Skeletal muscle cell (primary cell): ENCODE results near the gene WNT7B.

Source experiments
- DNase-seq: peaks from one replicate; pipeline ENCODE4 v3.0.0-alpha.2; 2010; ENCODE audit warnings: low read depth
- H3K4me3 ChIP-seq: 2 replicates; pipeline ENCODE4 v1.5.1; 2011; ENCODE audit warnings: low read depth, mild to moderate bottlenecking, control low read depth, low read length, moderate library complexity

WNT7B gene

DNA sequence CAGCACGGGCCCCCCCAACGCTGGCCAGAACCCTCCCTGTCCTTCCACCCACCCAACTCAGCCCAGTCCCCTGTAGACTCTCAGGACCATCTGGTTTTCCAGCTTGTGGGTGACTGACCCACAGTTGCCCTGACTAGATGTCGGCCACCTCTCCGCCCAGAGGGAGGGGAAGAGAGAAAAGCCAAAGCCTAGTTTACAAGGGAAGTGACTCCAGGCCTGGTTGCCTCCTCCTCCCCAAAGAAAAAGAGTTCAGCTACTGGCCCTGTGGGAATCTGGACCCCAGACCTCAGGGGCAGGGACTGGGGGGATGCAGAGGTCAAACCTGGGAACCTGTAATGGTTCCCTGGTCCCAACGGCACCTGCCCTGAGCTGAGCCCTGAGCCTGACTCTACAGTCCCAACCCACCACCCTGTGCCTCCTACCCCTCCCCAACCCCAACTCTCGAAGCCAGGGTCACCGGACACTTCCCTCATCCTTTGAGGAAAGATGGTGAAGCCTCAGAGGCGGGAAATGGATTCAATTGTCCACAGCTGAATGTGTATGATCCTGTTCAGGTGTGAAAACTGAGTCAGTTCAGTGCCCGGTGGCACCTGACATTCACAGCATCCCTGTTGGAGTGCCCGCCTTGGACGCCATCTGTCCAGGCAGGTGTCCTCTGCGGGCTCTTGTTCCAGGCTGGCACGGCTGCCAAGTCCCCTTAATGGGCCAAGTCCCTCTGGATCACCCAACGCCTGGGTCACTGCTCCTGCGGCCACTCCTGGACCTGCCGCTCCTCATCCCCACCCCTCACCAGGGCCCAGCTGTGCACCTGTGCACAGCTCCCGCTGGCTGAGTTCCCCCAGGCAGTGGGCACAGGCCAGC lies 21.0 kb upstream of the WNT7B start:
- no peak overlapping the region for H3K4me3 ChIP-seq
- no peak for DNase-seq

- H3K4me3 ChIP-seq, result no peak overlapping the region
- peak; percentile 91 for DNase-seq
These were observed 20.3 kb upstream of the WNT7B start for GRCh38 chr22:45997077-45997776.

DNA sequence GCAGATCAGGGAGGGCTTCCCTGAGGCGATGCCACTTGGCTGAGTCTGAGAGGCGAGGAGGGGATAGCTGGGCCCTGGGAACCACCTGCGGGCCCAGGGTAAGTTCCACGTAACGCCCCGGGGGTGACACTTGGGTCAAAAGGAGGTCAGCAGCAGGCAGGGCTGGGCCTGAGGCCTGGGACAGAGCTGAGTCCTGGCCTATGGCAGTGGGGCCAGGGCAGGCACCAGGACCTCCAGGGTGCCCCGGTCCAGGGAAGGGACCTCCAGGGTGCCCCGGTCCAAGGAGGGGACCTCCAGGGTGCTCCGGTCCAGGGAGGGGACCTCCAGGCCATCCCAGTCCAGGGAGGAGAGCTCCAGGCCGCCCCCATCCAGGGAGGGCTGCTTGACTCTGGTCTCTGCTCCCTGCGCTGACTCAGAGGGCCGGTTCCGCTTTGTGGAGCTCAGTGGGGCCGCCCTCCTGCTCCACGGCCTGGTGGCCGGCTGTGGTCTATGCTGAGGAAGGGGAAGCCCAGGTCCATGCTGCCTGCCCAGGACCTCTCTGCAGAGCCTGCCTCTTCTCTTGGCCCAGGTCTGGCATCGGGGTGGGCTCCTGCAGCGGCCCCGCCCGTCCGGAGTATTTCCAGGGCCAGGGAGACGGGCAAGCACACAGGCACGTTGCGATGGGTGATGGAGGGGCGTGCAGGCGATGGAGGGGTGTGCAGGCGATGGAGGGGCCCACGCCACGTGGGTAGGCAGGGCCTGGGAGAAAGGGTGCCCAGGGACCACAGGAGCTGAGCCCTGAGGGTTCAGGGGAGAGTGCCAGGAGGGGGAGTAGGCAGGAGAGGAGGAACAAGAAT lies 19.5 kb upstream of the WNT7B start:
- no peak overlapping the region for H3K4me3 ChIP-seq
- no peak for DNase-seq

DNA sequence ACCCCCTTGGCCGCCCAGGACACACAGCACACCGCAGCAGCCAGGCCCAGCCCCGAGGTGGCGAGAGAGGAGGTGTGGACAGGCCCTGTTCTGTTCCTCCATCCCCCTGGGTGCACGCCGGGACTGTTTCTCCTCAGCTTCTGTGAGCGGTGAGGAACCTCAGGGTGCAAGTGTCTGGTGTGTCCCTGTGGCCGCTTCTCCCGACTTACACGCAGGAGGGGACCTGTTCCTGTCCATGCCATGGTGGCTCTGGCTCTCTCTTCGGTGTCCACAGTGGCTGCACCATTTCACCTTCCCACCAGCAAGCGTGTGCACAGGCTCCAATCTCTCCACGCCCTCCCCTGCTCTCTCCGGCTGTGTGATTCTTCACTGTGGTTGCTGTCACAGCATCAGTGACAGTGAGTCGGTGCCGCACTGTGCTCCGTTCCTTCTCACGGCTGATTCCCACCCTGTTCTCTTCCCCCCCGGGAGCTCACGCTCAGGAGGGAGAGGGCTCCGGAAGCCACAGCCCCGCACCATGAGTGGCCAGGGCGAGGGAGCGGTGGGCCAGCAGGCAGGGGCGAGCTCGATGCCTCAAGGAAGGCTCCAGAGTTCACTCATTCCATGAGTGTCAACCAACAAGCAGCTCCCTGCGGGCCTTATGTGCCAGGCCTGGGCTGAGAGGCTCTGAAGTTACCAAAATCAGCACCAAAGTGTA lies 18.6 kb upstream of the WNT7B start:
- DNase-seq, result no peak
- H3K4me3 ChIP-seq, result no peak overlapping the region

DNA sequence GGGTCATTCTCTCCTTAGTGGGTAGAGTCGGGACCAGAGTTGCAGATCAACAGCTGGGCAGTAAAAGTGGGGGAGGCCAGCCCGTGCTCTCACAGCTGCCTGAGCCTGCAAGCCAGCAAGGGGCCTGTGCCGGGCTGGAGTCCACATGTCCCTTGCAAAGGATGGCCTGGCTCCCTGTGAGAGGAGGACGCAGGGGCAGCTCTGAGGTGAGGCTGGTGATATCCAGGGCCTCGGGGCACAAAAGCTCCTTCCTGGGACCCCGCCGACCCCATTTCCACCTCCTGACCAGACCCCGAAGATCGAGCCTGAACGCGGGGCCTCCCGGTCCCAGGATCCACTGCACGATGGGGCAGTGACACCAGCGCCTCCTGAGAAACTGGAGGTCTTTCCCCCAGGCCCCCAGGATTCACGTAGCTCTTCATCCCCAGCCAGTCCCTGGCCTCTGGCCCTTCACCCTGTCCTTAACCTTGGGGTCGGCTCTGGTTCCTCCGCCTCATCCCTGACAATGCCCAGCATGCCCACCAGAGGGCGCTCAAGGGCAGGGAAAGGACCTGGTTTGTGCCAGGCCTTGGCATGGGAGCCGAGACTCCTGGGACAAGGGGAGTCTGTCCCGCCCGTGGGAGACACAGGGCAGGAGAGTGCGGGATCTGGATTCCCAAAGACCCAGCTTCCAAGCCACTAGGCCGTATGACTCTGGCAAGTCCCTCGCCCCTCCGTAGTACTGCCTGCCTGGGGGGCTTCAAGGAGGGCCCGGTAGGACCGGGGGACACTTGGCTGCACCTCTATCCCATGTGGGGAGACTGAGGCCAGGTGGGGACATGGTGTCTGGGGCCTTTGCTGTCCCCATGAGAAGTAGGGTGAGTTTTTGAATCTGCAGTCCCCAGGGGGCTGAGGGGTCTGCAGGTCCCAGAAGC lies 17.8 kb upstream of the WNT7B start:
- H3K4me3 ChIP-seq, result no peak overlapping the region
- DNase-seq, result no peak

DNA sequence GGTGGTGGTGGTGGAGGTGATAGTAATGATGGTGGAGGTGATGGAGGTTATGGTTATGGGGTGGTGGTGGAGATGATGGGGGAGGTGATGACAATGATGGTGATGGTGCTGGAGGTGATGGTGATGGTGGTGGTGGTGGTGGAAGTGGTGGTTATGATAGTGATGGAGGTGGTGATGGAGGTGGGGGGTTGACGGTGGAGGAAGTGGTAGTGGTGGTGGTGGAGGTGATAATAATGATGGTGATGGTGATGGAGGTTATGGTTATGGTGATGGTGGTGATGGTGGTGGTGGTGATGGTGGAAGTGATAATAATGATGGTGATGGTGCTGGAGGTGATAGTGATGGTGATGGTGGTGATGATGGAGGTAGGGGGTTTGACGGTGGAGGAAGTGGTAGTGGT lies 16.9 kb upstream of the WNT7B start:
- H3K4me3 ChIP-seq, result no peak overlapping the region
- no peak for DNase-seq

- no peak for DNase-seq
- H3K4me3 ChIP-seq, result no peak overlapping the region
These were observed 16.3 kb upstream of the WNT7B start for GRCh38 chr22:45993143-45993692.

GRCh38 chr22:45992737-45993136 lies 15.8 kb upstream of the WNT7B start:
- DNase-seq, result no peak
- no peak overlapping the region for H3K4me3 ChIP-seq

DNA sequence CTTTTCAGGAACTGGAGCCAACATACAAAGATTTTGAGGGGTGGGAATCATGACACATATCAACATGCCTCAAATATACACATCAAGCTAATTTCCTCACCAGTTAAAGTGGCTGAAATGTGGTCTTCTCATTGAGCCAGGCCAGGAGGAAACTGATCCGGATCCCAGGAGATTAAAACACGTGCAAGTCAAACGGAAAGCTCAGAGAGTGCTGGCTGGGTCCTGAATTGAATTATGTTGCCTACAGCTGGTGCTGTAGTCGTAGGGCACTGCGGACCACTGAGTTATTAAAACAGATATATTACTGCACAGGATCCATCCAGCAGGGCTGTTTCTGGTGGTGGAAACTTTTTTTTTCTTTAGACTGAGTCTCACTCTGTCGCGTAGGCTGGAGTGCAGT lies 14.1 kb upstream of the WNT7B start:
- no peak for DNase-seq
- no peak overlapping the region for H3K4me3 ChIP-seq

DNA sequence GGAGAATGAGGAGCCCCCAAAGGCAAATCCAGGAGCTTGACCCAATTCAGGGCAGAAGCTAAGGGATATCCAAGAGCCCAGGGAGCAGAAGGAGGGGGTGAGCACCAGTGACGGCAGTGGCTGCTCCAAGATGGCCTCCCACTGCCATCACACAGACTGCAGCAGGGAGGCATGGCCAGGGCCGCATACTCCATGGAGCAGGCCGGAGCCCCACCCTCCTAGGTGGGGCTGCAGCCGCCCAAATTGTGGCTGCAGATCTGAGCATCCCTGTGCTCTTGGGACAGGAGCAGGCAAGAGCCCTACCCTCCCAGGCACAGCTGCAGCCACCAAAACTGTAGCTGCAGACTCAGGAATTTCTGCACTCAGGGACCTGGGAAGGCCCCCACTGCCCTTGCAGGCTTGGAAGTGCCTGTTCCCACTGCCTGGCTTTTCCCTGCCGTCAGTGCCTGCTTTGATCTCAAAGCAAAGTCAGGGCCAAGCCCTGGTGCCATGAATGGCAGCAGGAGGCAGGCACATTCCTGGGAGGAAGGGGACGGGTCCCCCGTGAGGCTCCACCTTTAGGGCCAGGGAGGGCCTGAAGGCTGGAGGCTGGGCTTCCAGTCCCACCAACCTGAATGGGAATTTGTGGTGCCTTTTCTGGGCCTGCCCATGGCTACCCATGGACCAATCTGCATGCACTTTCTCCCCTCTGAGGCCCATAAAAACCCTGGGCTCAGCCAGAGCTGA lies 10.3 kb upstream of the WNT7B start:
- DNase-seq, result no peak
- no peak overlapping the region for H3K4me3 ChIP-seq

- no peak for DNase-seq
- H3K4me3 ChIP-seq, result no peak overlapping the region
These were observed 7.5 kb upstream of the WNT7B start for GRCh38 chr22:45984316-45984916.

DNA sequence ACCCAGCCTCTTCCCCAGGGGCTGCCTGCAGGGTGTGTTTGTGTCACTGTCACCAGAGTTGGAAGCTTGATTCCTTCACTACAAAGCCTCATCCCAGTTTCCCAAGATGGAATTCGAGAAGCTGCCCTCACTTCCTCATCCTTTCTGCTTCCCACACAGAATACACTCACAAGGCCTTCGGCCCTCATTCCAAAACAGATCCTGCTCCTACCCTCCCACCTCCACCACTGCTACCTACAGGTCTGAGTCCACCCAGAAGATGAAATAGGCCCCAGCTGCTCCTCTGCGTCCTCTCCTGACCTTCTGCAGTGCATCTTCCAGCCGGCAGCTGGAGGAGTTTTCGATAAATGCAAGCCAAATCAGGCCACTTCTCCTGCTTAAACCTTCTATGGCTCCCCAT lies 6.8 kb upstream of the WNT7B start:
- no peak overlapping the region for H3K4me3 ChIP-seq
- no peak for DNase-seq

GRCh38 chr22:45980761-45981160 lies 3.8 kb upstream of the WNT7B start:
- no peak for DNase-seq
- H3K4me3 ChIP-seq, result no peak overlapping the region

GRCh38 chr22:45980268-45980570 lies 3.3 kb upstream of the WNT7B start:
- no peak overlapping the region for H3K4me3 ChIP-seq
- DNase-seq, result no peak

DNA sequence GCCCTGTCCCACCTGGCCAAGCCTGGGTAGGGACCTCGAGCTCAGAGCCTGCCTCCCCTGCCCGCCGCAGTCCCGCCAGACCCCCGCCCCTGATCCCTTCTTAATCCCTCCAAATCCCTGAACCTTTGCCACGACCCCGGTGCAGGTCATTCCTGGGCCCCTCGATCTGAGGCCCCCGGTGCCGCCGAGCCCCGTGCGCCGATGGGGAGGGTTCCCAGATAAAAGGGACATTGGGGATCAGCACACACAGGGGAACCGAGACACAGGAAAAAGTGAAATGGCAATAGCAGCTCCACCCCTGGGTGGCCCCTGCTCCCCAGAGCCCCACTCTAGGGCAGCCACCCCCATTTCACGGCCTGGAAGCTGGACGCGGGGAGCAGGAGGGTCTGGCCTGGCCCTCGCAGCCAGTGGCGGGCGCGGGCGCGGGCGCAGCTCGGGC lies 1.3 kb upstream of the WNT7B start:
- peak overlapping the region; percentile 59 for H3K4me3 ChIP-seq
- DNase-seq, result no peak

DNA sequence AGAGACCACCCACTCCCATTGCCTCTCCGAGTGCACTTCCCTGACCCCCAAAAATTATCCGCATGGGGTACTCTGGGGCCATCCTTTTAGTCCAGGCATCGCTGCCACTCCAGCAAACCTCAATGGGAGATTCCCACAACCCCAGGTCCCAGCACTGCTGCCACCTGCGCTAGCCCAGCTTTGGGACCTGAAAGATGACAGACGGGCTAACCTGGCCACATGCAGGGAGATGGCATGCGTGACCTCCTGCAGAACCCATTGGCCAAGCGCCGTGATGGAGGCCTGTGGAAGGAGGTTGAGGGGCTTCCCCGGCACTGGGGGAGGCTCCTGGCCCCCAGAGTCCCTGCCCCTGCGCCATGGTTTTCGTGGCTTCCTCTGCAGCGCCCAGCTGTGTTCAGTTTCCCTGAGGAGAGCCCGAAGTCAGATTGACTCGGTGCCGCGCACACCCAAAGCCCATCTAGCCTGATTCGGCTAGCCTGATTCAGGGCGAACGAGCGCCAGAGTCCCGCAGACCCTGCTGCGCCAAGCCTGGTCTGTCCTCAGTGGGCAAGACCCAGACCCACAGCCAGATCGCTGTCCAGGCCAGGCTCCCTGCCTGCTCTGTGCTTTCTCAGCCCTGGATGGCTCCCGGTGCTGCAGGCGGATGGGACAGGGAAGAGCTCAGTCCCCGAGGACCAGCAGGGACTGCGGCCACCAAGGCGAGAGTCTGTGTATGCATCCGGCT lies 751 bp upstream of the WNT7B start:
- no peak overlapping the region for H3K4me3 ChIP-seq
- no peak for DNase-seq
